UCSD-AML1 (cell line): ENCODE data around the gene ZNF213.

Source experiments
- DNase-seq: peaks from one replicate; lab custom pipeline; 2025; ENCODE audit not compliant: unreplicated experiment; lab: John Stamatoyannopoulos, UW

The ZNF213 gene

DNA sequence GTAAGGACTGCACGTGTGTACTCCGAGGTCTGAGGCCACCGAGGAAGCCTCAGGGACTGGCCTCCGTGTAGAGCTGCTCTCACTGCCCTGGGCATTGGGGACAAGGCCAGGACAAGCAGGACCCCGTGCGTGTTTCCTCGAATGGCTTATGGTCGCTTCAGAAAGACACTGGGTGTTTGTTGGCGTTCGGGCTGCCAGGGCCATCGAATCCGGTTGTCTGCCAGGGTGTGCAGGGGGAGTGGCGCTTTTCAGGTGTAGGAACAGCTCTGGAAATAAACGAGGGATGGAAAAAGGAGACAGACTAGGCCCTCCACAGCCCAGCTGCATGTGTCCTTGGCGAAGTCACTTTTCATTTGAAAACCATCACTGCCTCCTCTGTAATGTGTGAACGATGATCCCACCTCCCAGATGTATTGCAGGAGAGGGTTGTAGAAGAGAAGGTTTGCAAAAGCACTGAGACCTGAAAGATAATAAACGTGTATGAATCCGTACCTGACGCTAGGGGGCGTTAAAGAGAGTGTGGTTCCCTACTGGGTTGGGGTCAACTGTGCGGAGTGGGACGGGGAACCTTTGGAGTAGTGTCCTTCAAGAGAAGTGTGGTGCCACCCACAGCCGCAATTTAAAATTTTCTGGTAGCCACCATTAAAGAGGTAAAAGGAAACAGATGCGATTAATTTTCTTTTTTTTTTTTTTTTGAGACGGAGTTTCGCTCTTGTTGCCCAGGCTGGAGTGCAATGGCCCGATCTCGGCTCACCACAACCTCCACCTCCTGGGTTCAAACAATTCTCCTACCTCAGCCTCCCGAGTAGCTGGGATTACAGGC, 33.6 kb upstream of the ZNF213 start:
- DNase-seq: peak; percentile 47

DNA sequence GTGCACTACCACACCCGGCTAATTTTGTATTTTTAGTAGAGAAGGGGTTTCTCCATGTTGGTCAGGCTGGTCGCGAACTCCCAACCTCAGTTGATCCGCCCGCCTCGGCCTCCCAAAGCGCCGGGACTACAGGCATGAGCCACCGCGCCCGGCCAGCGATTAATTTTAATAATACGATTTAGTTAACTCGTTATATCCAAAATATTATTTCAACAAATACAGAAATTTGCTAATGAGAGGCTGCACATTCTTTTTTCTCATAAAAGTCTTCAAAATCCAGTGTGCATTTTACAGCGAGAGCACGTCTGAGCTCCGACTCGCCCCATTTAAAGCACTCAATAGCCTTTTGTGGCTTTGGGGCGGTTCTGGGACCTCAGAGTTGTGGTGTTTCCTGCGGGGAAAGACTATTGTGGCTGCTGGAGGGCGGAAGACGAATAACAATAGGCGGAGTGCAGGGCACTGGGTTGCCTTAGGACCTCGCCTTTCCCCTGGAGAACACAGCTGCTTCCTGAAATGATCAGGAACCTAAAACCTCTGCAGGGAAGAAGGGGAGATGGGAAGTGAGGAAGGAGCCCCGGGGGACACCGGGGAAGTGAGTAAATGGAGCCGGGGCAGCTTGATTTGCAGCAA, 32.9 kb upstream of the ZNF213 start:
- peak; percentile 77 for DNase-seq

DNA sequence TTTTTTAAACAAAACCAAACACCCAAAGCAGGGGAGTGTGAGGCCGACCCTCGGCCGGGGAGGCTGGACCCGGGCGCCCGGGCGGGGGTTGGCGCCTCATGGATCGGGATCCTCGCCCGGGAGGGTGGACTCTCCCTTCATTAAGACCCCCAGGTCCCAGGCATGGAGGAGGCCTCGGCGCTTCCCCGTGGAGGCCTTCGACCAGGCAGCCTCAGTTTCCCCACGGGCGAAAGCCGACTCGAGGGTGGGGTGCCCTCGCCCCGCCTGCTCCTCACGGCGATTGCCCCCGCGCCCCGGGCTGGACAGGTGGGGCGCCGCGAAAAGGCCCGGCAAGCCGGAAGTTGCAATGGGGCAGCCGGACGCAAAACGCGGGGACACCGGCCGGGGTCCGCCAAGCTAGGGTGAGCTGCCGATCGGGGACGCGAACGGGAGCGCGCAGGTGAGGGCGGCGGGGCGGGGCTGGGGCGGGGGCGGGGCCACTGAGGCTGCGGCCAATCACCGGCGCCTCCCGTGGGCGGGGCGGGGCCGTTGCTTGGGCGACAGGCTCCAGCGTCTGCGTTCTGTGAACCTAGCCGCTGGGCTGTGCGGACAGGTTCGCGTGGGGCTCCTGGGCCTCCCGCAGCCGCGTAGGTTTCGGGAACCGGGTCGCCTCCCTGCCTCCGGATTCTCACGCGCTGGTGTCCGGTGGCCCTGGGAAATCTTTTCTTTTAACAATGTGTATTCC, 28.5 kb upstream of the ZNF213 start:
- peak; percentile 89 for DNase-seq

DNA sequence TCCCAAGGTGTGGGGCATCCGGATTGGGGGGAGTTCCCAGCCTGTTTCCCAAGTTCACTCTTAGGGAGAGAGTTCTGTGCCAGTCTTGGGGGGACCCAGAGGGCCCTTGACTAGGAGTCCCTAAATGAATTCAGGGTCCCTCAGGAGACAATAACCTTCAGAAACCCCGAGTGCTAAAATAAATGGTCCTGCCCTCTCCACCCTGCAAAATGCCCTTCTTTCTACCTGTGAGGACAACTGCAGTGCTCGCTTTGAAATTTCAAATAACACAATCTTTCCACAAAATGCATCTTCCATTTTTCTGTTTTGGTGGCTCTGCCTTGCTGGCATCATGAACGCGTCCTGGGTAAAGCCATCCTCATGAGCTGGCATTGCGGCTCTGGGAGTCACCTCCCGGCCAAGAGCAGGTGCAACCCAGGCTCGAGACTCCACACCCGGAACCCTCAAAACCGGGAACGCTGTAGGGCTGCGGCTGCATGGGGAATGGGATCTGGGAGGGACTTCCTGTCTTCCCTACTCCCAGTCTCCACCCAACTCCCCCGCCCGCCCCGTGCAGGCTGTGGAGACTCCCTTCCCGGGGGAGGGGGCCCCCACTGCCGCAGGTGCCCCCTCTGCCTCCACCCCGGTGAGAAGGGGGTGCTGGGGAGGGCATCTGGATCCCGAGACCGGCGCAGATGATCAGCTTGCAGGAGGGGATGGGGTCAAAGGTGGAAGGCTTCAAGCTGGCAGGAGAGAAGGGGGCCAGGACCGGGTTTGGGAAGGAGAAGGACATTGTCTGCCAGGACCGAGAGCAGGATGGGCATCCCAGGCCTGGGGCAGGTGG, 22.6 kb upstream of the ZNF213 start, which contains the start of gene ZNF205:
TSS of gene ZNF205 (plus strand) at position 529 of the 823 bp plus-strand sequence. CDS start 845 bp downstream, outside the sequence.
- DNase-seq: no peak

DNA sequence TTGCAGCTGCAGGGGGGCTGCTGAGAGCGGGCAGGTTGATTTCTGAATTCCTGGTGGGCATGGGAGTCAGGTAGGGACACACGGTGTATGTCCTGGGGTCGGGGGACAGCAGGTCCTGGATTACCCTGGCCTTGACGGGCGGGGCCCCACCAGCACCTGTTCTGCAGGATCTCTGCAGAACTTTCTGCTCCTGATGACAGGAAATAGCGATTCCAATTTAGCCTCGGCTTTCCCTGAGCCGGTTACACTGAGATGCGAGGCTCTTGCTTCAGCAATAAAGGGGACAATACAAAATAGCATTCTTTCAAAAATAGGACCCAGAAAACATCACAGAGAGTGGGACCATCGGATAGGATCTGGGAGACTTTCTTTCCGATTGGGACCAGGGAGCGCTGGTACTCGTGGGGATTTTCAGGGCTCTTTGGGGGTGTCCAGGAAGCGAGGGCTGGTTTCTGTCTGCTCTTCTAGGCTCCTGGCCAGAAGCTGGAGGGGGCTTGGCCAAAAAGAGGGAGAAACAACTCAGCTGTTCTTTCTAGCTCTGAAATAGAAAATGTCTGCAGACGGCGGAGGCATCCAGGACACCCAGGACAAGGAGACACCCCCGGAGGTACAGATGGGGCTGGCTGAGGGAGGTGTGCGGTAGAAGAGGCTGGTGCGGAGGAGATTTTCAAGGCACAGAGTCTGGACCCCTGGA, 21.8 kb upstream of the ZNF213 start:
- no peak for DNase-seq

DNA sequence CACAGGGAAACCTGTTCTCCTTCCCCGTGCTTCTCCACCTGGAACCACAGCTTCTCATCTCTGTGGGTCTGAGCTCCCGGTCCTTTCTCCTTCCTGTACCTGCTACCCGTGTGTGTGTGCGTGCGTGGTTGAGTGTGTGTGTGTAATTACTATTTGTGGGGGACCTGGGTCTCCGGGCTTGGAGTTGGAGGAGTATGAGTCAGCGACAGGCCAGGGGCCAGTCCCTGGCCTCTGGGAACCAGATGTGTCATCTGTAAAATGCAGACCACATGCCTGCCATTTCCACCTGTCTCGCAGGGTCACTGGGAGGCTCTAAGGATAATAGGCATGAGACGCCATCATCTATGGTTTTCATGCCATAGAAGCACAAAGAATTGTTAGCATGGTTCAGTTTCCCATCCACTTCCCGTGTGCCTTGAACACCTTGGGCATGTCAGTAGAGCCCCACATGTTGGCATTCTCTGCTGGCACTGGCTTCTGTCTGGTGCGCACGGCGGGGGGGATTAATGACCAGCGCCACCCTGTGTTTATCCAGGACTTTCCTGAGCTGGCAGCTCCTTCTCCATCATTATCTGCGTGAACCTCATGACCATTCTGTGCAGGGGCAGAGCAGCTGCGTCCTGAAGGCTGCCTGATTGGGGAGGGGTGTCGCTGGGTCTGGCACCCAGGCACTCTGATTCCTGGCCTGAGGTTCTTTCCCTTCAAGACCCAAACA, 20.9 kb upstream of the ZNF213 start:
- DNase-seq: no peak

DNA sequence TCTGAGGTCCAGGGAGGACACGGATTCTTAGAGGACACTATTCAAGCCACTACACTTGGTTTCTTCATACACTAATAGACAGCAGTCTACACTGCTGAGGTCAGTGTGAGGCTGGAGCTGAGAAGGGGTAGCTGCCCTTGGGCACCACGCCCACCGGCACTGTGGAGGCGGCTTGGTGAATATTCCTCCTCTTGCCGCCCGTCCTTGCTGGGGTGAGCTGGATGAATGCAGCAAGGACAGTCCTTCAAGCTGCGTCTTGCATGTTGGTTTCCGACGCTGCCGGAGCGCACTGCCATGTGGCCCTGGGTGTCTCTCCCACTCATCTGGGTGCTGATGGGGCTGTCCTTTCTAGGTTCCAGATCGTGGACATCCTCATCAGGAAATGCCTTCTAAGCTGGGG, 19.8 kb upstream of the ZNF213 start:
- DNase-seq: no peak

DNA sequence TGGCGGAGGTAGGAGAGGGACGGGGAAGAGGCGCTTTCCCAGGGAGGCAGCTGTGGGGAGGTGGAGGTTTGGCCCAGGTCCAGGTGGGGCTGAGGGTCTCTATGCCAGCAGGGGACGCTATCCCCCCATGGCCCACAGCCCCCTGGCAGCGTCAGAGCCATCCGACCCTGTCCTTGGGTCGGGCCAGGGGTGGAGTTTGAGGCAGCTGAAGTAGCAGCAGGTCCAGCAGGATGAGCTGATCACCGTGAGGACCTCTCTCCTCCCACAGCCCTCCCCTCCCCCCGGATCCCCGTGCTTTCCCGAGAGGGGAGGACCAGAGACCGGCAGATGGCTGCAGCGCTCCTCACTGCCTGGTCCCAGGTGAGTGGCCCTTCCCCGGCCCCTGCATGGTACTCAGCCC, 19.3 kb upstream of the ZNF213 start:
- no peak for DNase-seq

DNA sequence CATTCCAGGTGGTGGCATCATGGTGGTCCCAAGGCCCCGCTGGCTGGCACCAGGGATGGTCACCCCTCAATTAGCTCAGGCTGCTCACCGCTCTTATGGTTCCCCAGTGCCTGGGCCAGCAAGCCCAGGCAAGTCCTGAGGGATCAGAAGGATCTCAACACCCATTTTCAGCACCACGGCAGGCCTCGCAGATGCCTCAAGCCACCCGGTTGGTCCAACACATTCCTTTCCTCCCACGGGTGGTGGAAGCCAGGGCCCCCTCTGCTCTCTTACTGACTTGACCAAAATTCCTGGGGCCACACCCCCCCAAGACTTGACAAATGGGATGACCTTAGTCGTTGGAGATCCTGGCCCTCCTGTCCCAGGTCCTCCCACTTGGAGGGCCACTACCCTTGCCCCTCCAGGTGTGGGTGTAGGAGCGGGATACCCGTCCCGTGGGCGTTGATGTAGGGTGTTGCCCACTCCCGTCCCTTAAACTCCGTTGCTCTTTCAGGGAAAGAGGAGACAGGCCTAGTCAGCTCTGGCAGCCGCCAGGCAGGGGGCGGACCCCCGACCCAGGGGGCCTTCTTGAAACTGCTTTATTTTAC, 16.5 kb upstream of the ZNF213 start:
- no peak for DNase-seq

DNA sequence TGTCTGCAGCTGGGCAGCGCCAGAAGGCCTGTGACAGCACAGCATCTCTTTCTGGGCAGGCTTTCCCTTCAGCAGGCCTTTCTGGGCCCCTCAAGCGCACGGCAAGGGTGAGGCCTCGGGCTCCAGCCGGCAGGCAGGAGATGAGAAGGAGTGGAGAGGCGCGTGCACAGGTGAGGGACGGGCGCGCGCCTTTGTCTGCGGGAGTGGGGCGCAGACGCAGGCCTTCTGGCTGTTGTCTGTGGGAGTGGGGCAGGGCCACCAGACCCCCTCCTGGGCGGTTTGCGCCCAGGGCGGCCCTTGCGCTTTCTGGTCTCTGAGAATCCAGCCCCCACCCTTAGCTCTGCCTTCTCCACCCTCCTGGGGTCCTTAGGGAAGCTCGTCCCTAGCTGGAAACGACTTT, 16.0 kb upstream of the ZNF213 start:
- DNase-seq: no peak

DNA sequence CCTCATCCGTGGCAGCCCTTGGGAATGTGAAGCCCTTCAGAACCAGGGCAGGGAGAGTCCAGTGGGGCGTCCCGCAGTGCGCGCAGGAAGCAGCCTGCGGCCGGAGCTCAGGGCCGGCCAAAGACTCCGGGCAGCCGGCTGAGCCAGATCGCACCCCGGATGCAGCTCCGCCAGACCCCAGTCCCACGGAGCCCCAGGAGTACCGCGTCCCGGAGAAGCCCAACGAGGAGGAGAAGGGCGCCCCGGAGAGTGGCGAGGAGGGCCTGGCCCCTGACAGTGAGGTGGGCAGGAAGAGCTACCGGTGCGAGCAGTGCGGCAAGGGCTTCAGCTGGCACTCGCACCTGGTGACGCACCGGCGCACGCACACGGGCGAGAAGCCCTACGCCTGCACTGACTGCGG, 15.5 kb upstream of the ZNF213 start:
- DNase-seq: no peak

DNA sequence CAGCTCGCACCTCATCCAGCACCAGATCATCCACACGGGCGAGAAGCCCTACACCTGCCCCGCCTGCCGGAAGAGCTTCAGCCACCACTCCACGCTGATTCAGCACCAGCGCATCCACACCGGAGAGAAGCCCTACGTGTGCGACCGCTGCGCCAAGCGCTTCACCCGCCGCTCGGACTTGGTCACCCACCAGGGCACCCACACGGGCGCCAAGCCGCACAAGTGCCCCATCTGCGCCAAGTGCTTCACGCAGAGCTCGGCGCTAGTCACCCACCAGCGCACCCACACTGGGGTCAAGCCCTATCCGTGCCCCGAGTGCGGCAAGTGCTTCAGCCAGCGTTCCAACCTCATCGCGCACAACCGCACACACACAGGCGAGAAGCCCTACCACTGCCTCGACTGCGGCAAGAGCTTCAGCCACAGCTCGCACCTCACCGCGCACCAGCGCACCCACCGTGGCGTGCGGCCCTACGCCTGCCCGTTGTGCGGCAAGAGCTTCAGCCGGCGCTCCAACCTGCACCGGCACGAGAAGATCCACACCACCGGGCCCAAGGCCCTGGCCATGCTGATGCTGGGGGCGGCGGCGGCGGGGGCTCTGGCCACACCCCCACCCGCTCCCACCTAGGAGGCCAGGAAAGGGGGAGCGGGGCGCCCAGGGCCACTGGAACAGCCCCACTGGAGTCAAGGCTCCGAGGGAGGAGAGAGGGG, 15.0 kb upstream of the ZNF213 start:
- no peak for DNase-seq

DNA sequence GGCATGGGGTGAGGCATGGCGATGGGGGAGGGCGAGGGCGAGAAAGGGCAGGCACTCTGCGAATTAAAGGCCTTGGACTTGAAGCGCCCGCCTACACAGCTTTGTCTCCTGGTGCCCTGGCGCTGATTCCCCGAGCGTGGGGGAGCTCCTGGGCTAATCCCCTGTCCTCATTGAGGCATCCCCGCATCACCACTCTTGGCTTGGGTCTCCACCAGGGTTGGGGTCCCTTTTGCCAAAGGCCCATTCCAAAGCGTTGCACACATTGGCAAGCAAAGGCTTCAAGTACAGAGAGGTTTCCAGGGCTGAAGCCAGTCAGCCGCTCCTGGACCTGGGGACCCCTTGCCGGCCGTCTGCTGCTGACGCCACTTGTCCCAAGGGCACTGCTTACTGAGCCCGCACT, 14.4 kb upstream of the ZNF213 start:
- DNase-seq: no peak

DNA sequence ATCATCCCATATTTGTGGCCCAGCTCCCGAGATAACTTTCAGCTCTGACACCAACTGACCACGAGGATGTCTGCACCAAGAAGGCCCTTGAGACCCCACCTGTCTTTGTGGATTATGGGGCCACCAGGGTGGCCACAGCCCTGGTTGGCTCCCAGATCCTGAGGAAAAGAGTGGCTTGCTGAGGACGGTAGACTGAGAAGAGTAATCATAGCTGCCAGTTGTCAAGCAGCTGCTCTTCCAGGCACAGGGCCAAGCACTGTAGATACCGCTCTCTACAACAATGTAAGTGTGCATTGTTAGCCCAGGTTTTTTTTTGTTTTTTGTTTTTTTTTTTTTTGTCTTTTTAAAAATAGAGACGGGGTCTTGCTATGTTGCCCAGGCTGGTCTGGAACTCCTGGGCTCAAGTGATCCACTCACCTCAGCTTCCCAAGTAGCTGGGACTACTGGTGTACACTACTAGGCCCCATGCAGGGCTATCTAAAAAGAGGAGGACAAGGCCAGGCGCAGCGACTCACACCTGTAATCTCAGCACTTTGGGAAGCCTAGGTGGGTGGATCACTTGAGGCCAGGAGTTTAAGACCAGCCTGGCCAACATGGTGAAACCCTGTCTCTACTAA, 12.9 kb upstream of the ZNF213 start:
- no peak for DNase-seq

DNA sequence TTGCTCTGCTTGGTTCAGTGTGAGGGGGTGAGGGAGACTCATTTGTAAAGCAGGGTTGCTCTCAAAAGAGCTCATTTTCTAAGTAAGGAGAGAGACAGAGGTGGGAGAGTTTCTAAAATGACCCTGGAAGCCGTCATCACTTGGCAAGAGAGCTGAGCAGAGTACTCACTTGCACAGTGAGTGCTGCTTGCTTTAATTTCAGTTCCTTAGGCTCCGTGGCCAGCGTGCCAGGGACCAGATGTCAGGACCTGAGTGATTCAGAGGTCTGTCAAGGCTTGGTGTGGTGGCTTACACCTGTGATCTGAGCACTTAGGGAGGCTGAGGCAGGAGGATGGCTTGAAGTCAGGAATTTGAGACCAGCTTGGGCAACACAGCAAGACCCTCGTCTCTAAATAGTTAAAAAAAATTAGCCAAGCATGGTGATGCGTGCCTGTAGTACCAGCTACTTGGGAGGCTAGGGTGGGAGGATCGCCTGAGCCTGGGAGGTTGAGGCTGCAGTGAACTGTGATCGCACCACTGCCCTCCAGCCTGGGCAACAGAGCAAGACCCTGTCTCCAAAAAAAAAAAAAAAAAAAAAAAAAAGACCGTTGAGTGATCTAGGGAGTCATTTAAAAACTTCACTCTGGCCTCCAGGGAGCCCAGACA, 11.8 kb upstream of the ZNF213 start:
- no peak for DNase-seq

DNA sequence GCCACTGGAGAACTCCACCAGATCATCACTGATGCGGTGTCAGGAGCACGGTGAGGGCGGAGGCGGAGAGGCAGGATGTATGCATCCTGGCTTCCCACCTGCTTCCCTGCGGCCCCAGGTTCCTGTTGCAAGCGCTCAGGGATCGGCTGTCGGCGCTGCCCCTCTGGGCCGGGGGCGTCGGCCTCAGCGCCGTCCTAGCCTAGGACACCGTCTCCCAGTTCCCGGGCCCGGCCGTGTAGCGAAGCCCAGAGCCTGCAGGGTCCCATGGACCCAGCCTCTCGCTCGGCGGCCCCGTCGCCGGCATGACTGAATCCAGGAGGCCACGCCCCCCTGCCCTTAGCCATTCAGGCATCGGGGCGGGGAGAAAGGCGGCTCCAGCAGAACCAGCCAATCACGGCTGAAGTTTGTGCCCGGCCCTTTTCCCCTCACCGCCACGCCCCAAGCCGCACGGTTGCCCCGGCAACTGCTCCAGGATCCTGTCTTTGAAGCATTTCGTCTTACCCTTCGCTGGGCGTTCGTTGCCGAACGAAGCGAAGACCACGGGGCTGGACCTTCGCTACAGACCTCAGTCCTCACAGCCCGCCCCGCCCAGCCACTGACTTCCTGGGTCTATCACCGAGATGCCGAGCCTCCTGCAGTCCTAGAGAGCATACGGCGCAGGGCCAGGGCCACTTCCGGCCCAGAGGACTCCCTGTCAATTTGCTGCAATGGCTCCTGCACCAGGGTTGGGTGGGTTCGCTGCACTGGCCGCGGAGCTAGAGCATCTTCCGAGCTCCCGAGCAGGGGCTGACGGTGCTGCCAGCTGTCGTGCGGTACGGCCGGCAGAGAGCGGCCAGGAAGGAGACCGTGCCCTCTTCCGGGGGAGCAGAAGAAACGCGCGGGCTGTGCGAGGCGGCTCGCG, 10.6 kb upstream of the ZNF213 start:
- peak; percentile 94 for DNase-seq

DNA sequence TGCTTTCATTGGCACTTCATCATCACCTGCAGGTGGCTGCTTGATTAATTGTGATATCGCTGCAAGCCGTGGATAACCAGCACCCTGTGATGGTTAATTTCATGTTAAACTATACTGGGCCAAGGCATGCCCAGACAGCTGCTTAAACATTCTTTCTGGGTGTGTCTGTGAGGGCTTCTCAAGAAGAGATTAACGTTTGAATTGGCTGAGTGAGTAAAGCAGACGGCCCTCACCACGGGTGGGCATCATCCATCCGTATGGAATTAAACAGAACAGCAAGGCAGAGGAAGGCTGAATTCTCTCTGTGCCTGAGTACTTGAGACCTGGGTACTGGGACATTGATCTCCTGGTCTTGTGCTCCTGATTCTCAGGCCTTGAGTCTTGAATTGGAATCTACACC, 7.1 kb upstream of the ZNF213 start:
- DNase-seq: no peak
